Glutamatergic neuron (in vitro differentiated cells): ENCODE measurements around the gene CDK15. TPM values are rescaled to one million over a fixed set of nuclear protein-coding genes. Genes with fewer than 3 reads are reported as not detected.

Experiments used
- DNase-seq: peaks from one replicate; pipeline ENCODE4 v3.0.0; 2022
- H3K27ac Mint-ChIP-seq: one replicate; pipeline ENCODE4 v1.8.0; 2020; ENCODE audit warnings: mild to moderate bottlenecking, mixed read lengths, inconsistent platforms; ENCODE audit not compliant: unreplicated experiment
- H3K27me3 Mint-ChIP-seq: one replicate; pipeline ENCODE4 v1.8.0; 2020; ENCODE audit warnings: mild to moderate bottlenecking, moderate library complexity, mixed read lengths, inconsistent platforms; ENCODE audit not compliant: unreplicated experiment
- H3K36me3 Mint-ChIP-seq: one replicate; pipeline ENCODE4 v1.8.0; 2020; ENCODE audit warnings: mild to moderate bottlenecking, mixed read lengths, inconsistent platforms; ENCODE audit not compliant: unreplicated experiment
- H3K4me1 Mint-ChIP-seq: one replicate; pipeline ENCODE4 v1.8.0; 2020; ENCODE audit warnings: mild to moderate bottlenecking, low read depth, mixed read lengths, inconsistent platforms; ENCODE audit not compliant: unreplicated experiment
- H3K4me3 Mint-ChIP-seq: one replicate; pipeline ENCODE4 v1.8.0; 2020; ENCODE audit warnings: mild to moderate bottlenecking, mixed read lengths, inconsistent platforms; ENCODE audit not compliant: unreplicated experiment
- H3K9me3 Mint-ChIP-seq: one replicate; pipeline ENCODE4 v1.8.0; 2020; ENCODE audit warnings: mild to moderate bottlenecking, moderate library complexity, mixed read lengths, inconsistent platforms; ENCODE audit not compliant: unreplicated experiment
- CTCF ChIP-seq: fragments of 200-600 bp; sonication (generic); IDR thresholded peaks from one replicate; pipeline ENCODE4 v1.5.0; 2021; ENCODE audit not compliant: partially characterized antibody, unreplicated experiment
- total RNA-seq: library from RNA; stranded (reverse); fragmentation: NEBNext Ultra II Directional; extraction: Animal tissue kit (Norgen Biotek cat#: 25700); gene quantifications from one replicate; pipeline ENCODE4 v1.2.1, GENCODE V29; 2021; ENCODE audit not compliant: unreplicated experiment

Gene CDK15
- total RNA-seq, 1 donor from 2014 or later, result 0.61 TPM

GRCh38 chr2:201883606-201884369 is 77.5 kb downstream of the CDK15 start:
- no peak overlapping the region for H3K27ac Mint-ChIP-seq
- H3K36me3 Mint-ChIP-seq, result no peaks in the 10 kb centered on the region
- no peak overlapping the region for H3K4me3 Mint-ChIP-seq
- H3K9me3 Mint-ChIP-seq, result peaks cover 2% of the 10 kb centered on the region
- DNase-seq, result no peak
- no peak for TF ChIP-seq CTCF
- peaks cover 2% of the 10 kb centered on the region for H3K27me3 Mint-ChIP-seq
- H3K4me1 Mint-ChIP-seq, result peaks cover 26% of the 10 kb centered on the region

- TF ChIP-seq CTCF, result no peak
- Mint-ChIP-seq H3K27me3 (peaks cover 2% of the 10 kb centered on the region), H3K4me3 (no peak overlapping the region), H3K9me3 (peaks cover 2% of the 10 kb centered on the region), H3K36me3 (no peaks in the 10 kb centered on the region), H3K27ac (no peak overlapping the region), H3K4me1 (peaks cover 23% of the 10 kb centered on the region)
- DNase-seq, result no peak
These were observed 80.2 kb downstream of the CDK15 start for GRCh38 chr2:201886504-201886903.

- Mint-ChIP-seq H3K27me3 (no peaks in the 10 kb centered on the region), H3K9me3 (peaks cover 3% of the 10 kb centered on the region), H3K27ac (no peak overlapping the region), H3K4me3 (no peak overlapping the region), H3K36me3 (no peaks in the 10 kb centered on the region), H3K4me1 (peaks cover 16% of the 10 kb centered on the region)
- no peak for DNase-seq
- no peak for TF ChIP-seq CTCF
These were observed 81.6 kb downstream of the CDK15 start for GRCh38 chr2:201887773-201888425.

- no peaks in the 10 kb centered on the region for H3K27me3 Mint-ChIP-seq
- peaks cover 3% of the 10 kb centered on the region for H3K9me3 Mint-ChIP-seq
- H3K4me3 Mint-ChIP-seq, result no peak overlapping the region
- TF ChIP-seq CTCF, result no peak
- no peak for DNase-seq
- H3K36me3 Mint-ChIP-seq, result no peaks in the 10 kb centered on the region
- no peak overlapping the region for H3K27ac Mint-ChIP-seq
- peaks cover 16% of the 10 kb centered on the region for H3K4me1 Mint-ChIP-seq
These were observed 82.1 kb downstream of the CDK15 start for GRCh38 chr2:201888426-201888800.

GRCh38 chr2:201890453-201890852 is 84.1 kb downstream of the CDK15 start:
- Mint-ChIP-seq H3K4me1 (peaks cover 16% of the 10 kb centered on the region), H3K36me3 (no peaks in the 10 kb centered on the region), H3K27me3 (no peaks in the 10 kb centered on the region), H3K4me3 (no peak overlapping the region), H3K27ac (no peak overlapping the region), H3K9me3 (peaks cover 3% of the 10 kb centered on the region)
- TF ChIP-seq CTCF, result no peak
- DNase-seq, result no peak
